NCI-H524 treated with DMSO at 0.1 percent for 48 hours (cell line): ENCODE results near the gene TRIM71.

Experiments used
- DNase-seq: peaks from one replicate; lab custom pipeline; 2025; lab: John Stamatoyannopoulos, UW

Gene TRIM71

DNA sequence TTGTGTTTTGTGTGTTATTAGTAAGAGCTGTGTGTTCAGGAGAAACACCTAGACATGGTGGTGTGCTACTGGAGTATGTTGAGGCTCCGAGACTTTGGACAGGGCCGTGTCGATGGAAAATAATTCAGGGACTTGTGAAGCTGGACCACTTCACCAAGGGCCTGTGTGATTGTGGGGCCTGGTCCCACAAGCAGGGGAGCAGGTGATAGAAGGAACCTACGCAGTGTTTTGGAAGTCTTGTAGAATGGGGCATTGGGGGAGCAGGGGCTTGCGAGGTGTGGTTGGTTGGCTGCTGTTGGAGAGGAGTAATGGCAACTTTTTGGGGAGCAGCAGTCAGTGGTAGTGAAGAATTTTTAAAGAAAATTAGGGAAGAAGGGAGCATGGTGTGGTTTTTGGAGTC is 48.7 kb downstream of the TRIM71 start:
- no peak for DNase-seq

DNA sequence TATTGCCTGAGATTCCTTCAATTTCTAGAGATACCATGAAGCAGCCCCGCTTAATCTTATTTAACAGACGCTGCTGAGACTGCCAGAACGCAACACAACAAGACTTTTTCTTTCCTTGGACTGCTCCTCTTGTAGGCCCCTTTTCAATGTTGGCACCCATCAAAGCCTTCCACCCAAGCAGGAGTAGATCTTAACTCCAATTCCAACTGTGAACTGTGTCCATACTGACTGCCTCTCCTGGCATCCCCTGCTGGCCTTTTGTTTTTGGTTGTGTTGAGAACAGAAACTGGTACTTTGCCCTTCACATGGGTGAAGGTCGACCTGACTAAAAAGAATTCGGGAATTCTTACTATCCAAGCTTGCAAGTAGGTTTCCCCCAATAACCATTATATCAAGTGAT is 50.2 kb downstream of the TRIM71 start:
- no peak for DNase-seq

DNA sequence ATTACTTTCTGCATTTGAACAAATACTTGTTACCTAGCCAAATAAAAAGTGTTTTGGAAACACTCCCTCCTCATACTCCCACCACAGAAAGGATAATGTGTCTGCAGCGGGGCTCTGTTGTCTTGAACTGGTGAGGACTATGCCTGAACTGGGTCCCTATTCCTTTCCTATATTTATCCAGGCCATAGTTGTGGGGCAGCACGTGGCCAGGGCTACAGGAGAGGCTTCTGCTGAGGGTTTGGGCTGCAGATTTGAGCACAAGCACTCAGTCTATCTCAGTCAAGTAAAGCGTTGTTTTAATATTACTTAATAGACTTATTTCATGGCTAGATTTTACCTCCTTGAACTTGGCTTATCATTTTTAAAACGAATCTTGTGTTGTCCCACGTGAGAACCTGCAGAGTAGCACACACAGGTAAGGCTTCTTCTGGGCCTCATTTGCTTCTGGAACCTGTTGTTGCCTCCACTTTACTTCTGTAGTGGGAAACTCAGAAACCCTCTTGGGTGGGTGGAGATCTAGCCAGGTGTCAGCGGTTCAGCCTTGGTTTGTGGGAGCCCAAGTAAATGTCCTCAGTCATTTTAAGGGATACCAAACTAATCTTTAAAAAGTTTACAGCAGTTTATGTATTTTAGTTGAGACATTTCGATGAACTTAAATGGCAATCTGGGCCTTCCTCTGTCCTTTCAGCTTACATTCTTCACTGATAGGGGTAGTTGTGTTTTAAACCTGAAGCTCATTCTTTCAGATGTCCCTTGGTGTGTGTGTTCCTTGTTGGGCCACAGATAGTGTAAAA is 51.1 kb downstream of the TRIM71 start:
- DNase-seq: no peak

DNA sequence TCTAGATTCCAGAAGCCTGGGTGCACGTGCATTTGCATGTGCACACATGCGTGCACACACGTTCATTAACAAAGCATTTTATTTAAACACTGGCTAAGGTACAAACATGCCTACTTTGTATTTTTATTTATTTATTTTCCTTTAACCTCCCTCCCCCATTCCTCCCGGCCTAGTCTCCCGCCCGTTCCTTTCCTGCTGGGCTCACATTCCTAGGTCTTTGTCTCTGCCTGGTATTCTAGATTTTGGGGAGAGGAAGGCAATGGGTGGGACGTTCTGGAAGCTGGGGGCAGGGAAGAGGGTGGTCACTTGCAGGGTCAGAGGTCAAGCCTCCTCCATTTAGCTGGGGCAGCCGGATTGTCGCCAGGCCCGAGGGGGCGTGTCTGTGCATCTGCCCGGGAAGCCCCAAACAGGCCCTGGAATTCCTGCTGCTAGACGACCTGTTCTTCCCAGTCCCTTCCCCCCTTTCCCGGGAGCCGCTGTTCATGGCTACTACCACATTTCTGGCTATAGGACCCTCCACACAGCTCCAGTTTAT is 51.8 kb downstream of the TRIM71 start:
- DNase-seq: no peak

DNA sequence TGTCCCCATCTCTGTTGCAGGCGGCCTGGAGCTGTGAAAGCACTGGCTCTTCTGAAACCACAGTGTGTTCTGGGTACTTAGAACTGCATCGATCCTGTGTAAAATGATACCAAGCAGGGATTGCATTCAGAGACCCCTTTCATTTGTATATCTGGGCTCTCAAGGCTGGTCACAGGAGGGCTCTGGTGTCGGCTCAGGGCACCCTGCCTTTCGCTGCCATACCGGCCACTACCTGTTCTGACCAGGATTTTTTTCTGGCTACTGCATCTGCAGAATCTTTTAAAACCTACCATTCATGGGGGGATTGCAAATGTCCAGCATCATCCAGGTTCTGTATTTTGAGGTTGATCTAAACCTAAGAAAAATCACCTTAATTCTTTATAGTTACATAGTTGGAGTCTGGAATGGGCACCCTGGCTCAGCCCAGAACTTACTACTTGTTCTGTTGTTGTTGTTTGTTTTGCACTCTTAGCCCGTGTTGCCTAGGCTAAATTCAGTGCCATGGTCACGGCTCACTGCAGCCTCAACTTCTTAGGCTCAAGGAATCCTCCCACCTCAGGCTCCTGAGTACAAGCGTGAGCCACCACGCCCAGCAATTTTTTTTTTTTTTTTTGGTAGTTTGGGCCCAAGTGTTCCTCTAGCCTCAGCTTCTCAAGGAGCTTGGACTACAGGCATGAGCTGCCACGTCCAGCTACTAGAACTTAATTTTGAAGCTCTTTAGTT is 52.7 kb downstream of the TRIM71 start:
- no peak for DNase-seq

DNA sequence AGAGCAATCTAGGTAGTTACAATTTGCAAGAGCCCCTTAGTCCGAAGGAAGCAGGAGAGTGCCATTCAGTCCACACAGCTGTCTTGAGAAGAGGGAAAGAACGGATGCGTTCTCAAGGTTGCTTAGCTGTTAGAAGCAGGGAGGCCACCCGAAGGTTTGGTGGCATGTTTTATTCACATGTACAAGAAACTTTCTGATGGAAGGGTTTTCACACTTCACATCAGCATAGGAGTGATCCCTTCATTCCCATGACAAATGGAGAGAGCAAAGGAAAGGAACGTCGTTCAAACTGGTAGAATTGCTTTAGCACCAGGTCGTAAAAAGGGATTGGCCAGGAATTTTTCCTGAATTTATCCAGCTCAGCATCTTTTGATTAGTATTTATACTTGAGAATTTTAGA is 53.5 kb downstream of the TRIM71 start:
- DNase-seq: no peak

DNA sequence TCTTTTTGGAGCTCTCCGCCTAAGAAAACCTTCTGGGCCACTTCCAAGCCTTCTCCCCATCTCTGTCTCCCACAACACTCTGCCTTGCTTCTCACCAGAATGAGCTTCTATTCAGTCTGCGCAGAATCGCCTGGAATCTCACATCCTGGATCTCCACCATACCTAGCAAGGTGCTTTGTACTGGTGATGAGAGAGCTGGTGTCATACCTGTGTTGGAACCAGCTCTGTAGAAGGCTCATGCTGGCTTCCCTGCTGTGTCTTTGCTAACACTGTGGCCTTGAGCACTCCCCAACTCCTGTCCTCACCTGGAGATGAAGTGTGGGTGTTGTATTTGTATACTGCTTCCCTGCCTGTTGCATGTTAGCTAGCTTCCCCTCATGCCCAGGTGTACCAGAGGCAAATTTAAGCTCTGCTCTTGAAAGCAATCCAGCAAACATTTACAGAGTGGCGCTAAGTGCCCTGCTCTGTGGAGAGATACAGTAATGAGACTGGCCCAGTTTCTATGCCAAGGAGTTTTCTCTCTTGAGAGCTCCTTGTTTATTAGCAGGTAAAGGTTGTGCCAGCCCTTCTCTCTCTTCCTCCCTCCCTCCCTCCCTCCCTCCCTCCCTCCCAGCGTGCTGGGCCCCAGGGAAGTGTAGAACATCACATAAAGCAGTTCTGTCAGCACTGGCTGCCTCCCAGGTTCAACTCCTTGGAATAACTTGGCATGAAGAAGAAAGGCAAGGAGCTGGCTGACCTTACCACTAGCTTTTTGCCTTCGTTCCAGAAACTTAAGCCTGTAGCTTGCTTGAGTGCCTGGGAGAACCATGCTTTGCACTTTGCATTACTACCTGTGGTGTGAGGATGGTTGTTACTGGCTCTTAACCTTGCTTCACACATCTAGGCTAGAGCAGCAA is 54.9 kb downstream of the TRIM71 start:
- DNase-seq: no peak

DNA sequence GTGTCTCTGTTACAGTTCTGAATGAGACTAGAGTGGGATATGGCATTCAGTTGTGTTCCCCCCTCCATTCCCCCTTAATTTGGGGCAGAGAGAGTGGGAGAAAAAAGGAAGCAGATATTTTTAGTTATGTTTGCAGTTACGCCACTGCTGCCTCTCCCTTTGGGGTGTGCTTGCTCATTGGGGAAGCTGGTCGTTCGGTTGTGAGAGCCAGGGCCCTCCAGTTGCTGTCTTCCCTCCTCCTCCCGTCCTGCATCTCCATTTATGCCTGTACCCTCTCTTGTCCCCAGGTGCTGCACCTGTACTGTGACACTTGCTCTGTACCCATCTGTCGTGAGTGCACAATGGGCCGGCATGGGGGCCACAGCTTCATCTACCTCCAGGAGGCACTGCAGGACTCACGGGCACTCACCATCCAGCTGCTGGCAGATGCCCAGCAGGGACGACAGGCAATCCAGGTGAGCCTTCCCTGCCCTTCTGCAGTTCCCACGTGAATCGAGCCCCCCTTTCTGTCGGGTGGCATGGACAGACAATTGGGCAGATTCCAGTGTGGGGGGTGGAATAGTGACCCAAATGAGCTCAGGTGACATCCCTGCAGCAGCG is 55.8 kb downstream of the TRIM71 start:
- DNase-seq: no peak

DNA sequence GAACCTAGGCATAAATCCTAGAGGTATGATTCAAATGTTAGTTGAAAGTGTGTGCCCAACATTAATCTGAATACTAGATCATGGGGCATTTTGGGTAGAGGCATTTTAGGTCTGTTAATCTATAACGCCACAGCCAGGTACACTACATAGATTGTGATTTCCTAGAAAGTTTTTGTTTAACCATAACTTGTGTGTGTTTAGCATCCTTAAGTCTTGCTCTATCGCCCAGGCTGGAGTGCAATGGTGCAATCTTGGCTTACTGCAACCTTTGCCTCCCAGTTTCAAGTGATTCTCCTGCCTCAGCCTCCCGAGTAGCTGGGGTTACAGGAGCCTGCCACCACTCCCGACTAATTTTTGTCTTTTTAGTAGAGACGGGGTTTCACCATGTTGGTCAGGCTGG is 59.1 kb downstream of the TRIM71 start:
- DNase-seq: no peak

DNA sequence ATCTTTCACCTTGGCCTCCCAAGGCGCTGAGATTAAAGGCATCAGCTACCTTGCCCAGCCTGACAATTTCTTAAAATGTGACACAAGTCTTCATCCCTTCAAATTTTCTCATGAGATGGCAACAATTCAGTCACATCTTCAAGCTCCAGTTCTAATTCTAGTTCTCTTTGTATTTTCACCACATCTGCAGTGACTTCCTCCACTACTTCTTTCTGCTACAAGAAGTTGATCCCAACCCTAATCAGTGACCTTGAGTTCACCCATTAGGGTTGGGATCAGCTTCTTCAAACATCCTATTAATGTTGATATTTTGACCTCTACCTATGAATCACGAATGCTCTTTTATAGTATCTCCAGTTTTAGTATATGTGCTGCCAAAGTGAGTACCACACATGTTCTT is 59.8 kb downstream of the TRIM71 start:
- DNase-seq: no peak

DNA sequence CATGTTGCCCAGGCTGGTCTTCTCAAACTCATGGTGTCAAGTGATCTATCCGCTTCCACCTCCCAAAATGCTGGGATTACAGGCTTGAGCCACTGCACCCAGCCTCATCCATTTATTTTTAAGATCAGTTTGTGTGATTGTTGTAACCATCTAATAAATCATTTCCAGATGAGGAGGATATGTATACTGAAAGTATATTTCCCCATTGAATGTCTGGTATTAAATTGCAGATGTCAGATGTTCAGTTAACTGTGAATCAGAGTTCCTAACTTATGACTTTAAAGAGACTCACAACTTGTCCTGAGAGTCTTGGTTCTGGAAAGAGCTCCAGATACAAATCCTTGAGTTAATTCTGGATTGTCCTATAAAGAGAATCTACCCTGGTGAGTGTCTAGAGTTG is 62.4 kb downstream of the TRIM71 start:
- DNase-seq: no peak

DNA sequence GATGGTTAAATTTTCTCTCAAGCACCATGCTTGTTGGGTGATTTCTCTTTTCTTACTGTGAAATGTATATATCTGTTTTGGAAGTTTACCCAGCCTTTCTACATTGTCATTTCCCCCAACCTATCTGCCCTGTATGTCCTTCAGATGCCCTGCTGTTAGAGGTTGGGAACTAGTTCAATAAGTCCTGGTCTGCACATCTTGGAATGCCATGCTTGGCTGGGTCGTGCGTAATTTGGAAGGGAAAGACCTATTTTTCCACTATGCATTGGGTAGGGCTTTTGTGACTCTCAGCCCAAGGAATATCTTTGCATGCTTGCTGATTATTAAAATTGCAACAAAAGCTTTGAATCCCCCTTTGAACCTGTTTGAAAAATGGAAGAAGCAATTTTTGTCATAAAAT is 63.8 kb downstream of the TRIM71 start:
- DNase-seq: no peak

DNA sequence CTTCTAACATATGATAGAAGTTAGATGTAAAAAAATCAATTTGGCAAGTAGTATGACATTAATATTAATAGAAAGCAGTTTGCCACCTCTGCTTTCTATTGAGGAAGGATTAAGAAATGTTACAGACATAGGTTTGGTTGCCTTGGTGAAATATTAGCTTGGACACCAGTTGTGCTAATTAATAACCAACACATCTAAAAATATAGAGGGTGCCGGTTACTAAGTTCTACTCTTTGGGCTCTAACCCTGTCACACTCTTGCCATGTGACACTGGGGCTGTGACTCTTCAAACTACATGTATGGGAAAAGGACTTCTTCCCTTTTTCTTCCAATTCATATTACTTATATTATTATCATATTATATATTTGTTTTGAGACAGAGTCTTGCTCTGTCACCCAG is 64.4 kb downstream of the TRIM71 start:
- no peak for DNase-seq

DNA sequence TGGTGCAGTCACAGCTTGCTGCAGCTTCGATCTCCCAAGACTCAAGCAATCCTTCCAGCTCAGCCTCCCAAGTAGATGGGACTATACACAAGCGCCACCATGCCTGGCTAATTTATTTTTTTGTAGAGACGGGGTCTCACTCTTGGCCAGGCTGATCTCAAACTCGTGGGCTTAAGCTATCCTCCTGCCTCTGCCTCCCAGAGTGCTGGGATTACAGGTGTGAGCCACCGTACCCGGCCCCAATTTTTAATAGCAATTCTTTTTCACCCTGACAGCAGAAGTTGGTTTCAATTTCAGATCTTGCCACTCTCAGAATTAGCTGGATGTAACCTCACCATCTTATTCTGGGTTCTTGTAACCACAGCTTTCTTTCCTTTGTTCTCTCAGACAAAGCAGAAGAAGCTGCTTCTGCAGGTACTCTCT is 64.8 kb downstream of the TRIM71 start:
- DNase-seq: no peak

DNA sequence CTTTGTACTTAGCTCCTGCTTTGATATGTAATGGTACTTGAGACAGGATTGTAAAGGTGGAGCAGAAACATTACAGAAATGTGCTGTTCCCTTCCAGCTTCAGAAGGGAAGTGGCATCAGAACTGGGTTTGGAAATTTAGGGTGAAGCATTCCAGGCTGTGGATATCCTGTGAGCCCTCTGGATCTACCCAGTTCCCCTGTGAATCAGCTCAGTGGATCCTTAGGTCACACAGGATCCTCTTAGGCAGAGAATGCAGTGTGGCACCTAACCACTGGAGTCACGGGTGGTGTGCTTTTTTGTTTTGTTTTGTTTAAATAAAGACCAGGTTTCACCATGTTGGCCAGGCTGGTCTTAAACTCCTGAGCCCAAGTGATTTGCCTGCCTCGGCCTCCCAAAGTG is 66.0 kb downstream of the TRIM71 start:
- no peak for DNase-seq

DNA sequence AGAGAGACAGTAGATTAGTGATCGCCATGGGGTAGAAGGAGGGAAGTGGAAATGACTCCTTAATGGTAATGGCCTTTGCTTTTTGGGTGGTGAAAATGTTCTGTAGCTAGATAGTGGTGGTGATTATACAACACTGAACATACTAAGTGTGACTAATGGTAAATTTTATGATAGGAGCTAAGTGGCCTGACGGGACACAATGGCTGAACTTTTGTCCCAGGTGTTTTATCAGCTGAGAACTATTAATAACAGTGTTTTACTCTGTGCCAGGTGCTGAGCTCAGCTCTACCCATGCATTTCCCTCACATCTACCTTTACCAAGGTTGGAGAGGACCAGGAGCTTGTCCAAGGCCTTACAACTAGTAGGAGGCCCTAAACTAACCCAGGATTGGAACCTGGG is 66.8 kb downstream of the TRIM71 start:
- no peak for DNase-seq

DNA sequence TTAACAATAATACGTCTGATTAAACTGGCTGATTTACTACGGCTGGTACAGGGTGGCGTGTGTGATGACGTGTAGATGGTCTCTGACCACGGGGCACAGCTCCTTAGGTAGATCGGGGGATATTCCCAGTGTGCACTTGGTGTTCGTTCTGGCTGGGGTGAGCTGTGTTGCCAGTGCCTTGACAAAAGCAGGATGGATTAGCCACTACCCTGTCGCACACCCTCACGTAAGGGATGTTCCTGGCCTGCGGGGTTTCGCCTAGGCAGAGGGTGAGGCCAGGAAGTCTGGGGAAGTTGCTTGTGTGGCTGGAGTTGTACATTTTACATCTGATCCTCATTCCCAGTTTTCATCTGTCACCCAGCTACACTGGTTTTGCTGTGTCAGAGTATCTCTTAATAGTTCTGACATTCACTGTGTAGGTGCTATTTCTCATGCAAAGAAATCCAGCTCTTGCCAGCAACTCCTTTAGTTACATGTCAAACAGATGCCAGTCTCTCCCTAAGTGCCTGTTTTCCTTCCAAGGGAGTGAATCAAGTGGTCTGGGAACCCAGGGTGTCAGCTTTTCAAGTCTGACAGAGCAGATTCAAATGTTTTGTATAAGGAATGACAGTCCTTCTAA is 67.6 kb downstream of the TRIM71 start:
- no peak for DNase-seq

DNA sequence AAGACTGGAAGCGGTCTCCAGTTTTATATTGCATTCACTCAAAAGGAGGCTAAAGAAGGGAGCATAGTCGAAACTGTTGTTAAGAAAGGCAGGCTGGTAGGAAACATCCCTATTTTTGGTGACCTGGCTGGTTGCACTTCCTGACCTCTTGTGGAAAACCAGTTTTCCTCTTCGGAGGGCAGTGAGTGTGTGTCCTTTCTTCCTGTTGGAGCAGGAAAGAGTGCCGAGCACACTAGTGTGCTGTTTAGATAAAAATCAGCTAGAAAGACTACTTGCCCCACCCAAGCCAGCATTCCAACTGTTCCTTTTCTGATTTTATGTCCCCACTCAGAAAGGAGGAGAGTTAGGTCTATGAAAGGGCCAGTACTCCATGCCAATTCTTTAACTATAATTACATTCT is 68.5 kb downstream of the TRIM71 start:
- DNase-seq: no peak

DNA sequence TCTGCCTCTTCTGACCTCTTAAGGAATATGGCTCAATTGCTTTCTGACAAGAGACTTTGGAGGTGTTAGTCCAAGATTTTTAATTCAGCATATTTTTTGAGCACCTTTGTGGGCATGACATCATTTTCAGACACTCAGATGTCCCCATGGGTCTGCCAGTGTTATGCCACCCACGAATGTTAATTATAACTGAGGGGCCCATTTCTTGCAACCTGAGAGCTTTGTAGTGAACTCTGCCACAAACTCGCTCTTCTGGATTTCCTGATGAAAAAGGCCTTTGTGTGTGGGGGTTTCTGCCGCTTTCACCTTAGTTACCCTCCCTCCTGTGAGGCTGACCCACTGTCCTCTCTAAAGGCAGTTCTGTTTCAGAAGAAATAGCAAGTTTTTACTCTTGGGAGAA is 69.1 kb downstream of the TRIM71 start:
- no peak for DNase-seq

DNA sequence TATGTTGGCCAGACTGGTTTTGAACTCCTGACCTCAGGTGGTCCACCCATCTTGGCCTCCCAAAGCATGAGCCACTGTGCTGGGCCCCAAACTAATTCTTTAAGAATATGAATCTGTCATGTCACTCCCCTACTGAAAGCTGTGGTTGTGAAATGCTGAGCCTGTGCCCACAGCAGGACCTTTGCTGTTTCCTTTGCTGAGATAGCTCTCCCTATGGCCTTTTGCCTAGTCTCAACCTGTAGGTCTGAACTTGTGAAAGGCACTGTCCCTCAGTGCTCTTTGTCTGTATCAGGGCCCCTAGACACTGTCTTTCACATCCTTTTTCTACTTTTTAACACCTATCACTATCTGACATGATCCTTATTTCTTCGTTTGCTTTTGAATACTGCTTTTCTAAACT is 70.9 kb downstream of the TRIM71 start:
- DNase-seq: no peak

DNA sequence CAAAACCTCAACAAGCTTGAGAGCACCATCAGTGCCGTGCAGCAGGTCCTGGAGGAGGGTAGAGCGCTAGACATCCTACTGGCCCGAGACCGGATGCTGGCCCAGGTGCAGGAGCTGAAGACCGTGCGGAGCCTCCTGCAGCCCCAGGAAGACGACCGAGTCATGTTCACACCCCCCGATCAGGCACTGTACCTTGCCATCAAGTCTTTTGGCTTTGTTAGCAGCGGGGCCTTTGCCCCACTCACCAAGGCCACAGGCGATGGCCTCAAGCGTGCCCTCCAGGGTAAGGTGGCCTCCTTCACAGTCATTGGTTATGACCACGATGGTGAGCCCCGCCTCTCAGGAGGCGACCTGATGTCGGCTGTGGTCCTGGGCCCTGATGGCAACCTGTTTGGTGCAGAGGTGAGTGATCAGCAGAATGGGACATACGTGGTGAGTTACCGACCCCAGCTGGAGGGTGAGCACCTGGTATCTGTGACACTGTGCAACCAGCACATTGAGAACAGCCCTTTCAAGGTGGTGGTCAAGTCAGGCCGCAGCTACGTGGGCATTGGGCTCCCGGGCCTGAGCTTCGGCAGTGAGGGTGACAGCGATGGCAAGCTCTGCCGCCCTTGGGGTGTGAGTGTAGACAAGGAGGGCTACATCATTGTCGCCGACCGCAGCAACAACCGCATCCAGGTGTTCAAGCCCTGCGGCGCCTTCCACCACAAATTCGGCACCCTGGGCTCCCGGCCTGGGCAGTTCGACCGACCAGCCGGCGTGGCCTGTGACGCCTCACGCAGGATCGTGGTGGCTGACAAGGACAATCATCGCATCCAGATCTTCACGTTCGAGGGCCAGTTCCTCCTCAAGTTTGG is 72.9 kb downstream of the TRIM71 start:
- no peak for DNase-seq
